Measurements from ENCODE around the gene CREBBP. TPM values are rescaled to one million over a fixed set of nuclear protein-coding genes. Genes with fewer than 3 reads are reported as not detected.

Gene CREBBP
- total and polyA plus RNA-seq, 2 donors (not counting 1 experiment from before 2014, with no cell fraction given) = 6.1 to 22.6 TPM

- no peak for DNase-seq (ENCODE audit: low read depth in 2 of 2)
- Histone ChIP-seq H3K27ac (ENCODE audit: insufficient read depth, low read length) (no peak overlapping the region), H3K4me2 (ENCODE audit: extremely low read depth, insufficient read depth, low read length) (no peak overlapping the region), H3K27me3 (ENCODE audit: control insufficient read depth, insufficient read depth, low read length) (no peaks in the 10 kb centered on the region), H3K4me3 (replicated peaks in 1 of 4; ENCODE audit: control extremely low read depth in 1 of 4, insufficient read depth in 1 of 4, low read depth in 3 of 4, low read length in 4 of 4) (no peak overlapping the region), H3K4me1 (ENCODE audit: control insufficient read depth, extremely low read depth, insufficient read depth, low read length) (no peaks in the 10 kb centered on the region), H3K9ac (ENCODE audit: insufficient read depth, low read length) (no peak overlapping the region), H3K79me2 (ENCODE audit: control insufficient read depth, insufficient read depth, low read length) (no peaks in the 10 kb centered on the region), H2AFZ (ENCODE audit: low read length) (no peak overlapping the region), H3K9me3 (ENCODE audit: control insufficient read depth, insufficient read depth, low read depth, low read length) (no peaks in the 10 kb centered on the region), H4K20me1 (ENCODE audit: control insufficient read depth, extremely low read depth, insufficient read depth, low read length) (no peaks in the 10 kb centered on the region), H3K36me3 (ENCODE audit: control insufficient read depth, insufficient read depth, low read length) (no peaks in the 10 kb centered on the region)
- no peak for TF ChIP-seq EZH2 (IDR thresholded peaks at IDR 0.05; ENCODE audit: low read length, missing control alignments)
- TF ChIP-seq, protein P1, sequence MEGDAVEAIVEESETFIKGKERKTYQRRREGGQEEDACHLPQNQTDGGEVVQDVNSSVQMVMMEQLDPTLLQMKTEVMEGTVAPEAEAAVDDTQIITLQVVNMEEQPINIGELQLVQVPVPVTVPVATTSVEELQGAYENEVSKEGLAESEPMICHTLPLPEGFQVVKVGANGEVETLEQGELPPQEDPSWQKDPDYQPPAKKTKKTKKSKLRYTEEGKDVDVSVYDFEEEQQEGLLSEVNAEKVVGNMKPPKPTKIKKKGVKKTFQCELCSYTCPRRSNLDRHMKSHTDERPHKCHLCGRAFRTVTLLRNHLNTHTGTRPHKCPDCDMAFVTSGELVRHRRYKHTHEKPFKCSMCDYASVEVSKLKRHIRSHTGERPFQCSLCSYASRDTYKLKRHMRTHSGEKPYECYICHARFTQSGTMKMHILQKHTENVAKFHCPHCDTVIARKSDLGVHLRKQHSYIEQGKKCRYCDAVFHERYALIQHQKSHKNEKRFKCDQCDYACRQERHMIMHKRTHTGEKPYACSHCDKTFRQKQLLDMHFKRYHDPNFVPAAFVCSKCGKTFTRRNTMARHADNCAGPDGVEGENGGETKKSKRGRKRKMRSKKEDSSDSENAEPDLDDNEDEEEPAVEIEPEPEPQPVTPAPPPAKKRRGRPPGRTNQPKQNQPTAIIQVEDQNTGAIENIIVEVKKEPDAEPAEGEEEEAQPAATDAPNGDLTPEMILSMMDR (conservative IDR thresholded peaks at IDR 0.05 in 1 of 2, IDR thresholded peaks at IDR 0.05 in 1 of 2; ENCODE audit: low read depth in 1 of 2, low read length in 2 of 2) = no peak
Measured at GRCh38 chr16:3906363-3906762, 25.9 kb upstream of the CREBBP start.

- DNase-seq (ENCODE audit: low read depth in 2 of 2) = no peak
- H3K27me3 ChIP-seq (ENCODE audit: control insufficient read depth, insufficient read depth, low read length) = no peaks in the 10 kb centered on the region
- no peaks in the 10 kb centered on the region for H3K4me1 ChIP-seq (ENCODE audit: control insufficient read depth, extremely low read depth, insufficient read depth, low read length)
- TF ChIP-seq EZH2 (IDR thresholded peaks at IDR 0.05; ENCODE audit: low read length, missing control alignments) = no peak
- TF ChIP-seq, protein P1 (conservative IDR thresholded peaks at IDR 0.05 in 1 of 2, IDR thresholded peaks at IDR 0.05 in 1 of 2; ENCODE audit: low read depth in 1 of 2, low read length in 2 of 2) = no peak
- H3K9ac ChIP-seq (ENCODE audit: insufficient read depth, low read length) = no peak overlapping the region
- H3K9me3 ChIP-seq (ENCODE audit: control insufficient read depth, insufficient read depth, low read depth, low read length) = no peaks in the 10 kb centered on the region
- no peak overlapping the region for H3K4me2 ChIP-seq (ENCODE audit: extremely low read depth, insufficient read depth, low read length)
- H3K27ac ChIP-seq (ENCODE audit: insufficient read depth, low read length) = no peak overlapping the region
- H4K20me1 ChIP-seq (ENCODE audit: control insufficient read depth, extremely low read depth, insufficient read depth, low read length) = no peaks in the 10 kb centered on the region
- no peaks in the 10 kb centered on the region for H3K79me2 ChIP-seq (ENCODE audit: control insufficient read depth, insufficient read depth, low read length)
- no peak overlapping the region for H2AFZ ChIP-seq (ENCODE audit: low read length)
- no peaks in the 10 kb centered on the region for H3K36me3 ChIP-seq (ENCODE audit: control insufficient read depth, insufficient read depth, low read length)
- H3K4me3 ChIP-seq (replicated peaks in 1 of 4; ENCODE audit: control extremely low read depth in 1 of 4, insufficient read depth in 1 of 4, low read depth in 3 of 4, low read length in 4 of 4) = no peak overlapping the region
Measured at GRCh38 chr16:3904875-3905274, 24.4 kb upstream of the CREBBP start.

GRCh38 chr16:3890091-3890490, 9.6 kb upstream of the CREBBP start:
- Histone ChIP-seq H2AFZ (ENCODE audit: low read length) (no peak overlapping the region), H3K4me2 (ENCODE audit: extremely low read depth, insufficient read depth, low read length) (no peak overlapping the region), H4K20me1 (ENCODE audit: control insufficient read depth, extremely low read depth, insufficient read depth, low read length) (no peaks in the 10 kb centered on the region), H3K4me1 (ENCODE audit: control insufficient read depth, extremely low read depth, insufficient read depth, low read length) (no peaks in the 10 kb centered on the region), H3K27me3 (ENCODE audit: control insufficient read depth, insufficient read depth, low read length) (peaks cover 4% of the 10 kb centered on the region), H3K79me2 (ENCODE audit: control insufficient read depth, insufficient read depth, low read length) (no peaks in the 10 kb centered on the region), H3K4me3 (replicated peaks in 1 of 4; ENCODE audit: control extremely low read depth in 1 of 4, insufficient read depth in 1 of 4, low read depth in 3 of 4, low read length in 4 of 4) (no peak overlapping the region), H3K9me3 (ENCODE audit: control insufficient read depth, insufficient read depth, low read depth, low read length) (no peaks in the 10 kb centered on the region), H3K36me3 (ENCODE audit: control insufficient read depth, insufficient read depth, low read length) (no peaks in the 10 kb centered on the region), H3K27ac (ENCODE audit: insufficient read depth, low read length) (no peak overlapping the region), H3K9ac (ENCODE audit: insufficient read depth, low read length) (no peak overlapping the region)
- TF ChIP-seq, protein P1 (conservative IDR thresholded peaks at IDR 0.05 in 1 of 2, IDR thresholded peaks at IDR 0.05 in 1 of 2; ENCODE audit: low read depth in 1 of 2, low read length in 2 of 2) = no peak
- no peak for TF ChIP-seq EZH2 (IDR thresholded peaks at IDR 0.05; ENCODE audit: low read length, missing control alignments)
- no peak for DNase-seq (ENCODE audit: low read depth in 2 of 2)
